Stimulated activated CD4-positive, alpha-beta T cell treated with anti-CD3 and anti-CD28 coated beads, Interleukin-12 subunit alpha, Interleukin-12 subunit beta, amount 100 ng/mL, for 24 hours (primary cell): ENCODE measurements around the gene POLR3A.
A peak's percentile ranks its signal among the peaks of the same experiment; 100 is the strongest.

Source experiments
- DNase-seq, 2 experiments: peaks; one replicate each; pipeline ENCODE4 v3.0.0-alpha.2; 2020; ENCODE audit warnings: low read depth in 2 of 2

The POLR3A gene

GRCh38 chr10:78046711-78047269 lies 17.5 kb upstream of the POLR3A start:
- DNase-seq = no peak

GRCh38 chr10:78045856-78046255 lies 16.5 kb upstream of the POLR3A start:
- DNase-seq = no peak

GRCh38 chr10:78045237-78045636 lies 15.9 kb upstream of the POLR3A start:
- no peak for DNase-seq

GRCh38 chr10:78044699-78045098 lies 15.4 kb upstream of the POLR3A start:
- no peak for DNase-seq

- DNase-seq = no peak
Measured at GRCh38 chr10:78044179-78044578, 14.9 kb upstream of the POLR3A start.

GRCh38 chr10:78042752-78043104 lies 13.4 kb upstream of the POLR3A start:
- DNase-seq = no peak

GRCh38 chr10:78042058-78042751 lies 12.9 kb upstream of the POLR3A start:
- DNase-seq = no peak

- DNase-seq = no peak
Measured at GRCh38 chr10:78041170-78042057, 12.1 kb upstream of the POLR3A start.

GRCh38 chr10:78039743-78040142 lies 10.4 kb upstream of the POLR3A start:
- no peak for DNase-seq

- no peak for DNase-seq
Measured at GRCh38 chr10:78038791-78039547, 9.7 kb upstream of the POLR3A start.

GRCh38 chr10:78038105-78038504 lies 8.8 kb upstream of the POLR3A start:
- DNase-seq = no peak

GRCh38 chr10:78035933-78036583 lies 6.7 kb upstream of the POLR3A start:
- no peak for DNase-seq

GRCh38 chr10:78035437-78035836 lies 6.1 kb upstream of the POLR3A start:
- DNase-seq = no peak

GRCh38 chr10:78035025-78035424 lies 5.7 kb upstream of the POLR3A start:
- DNase-seq = no peak

- peak; percentile 90 to 91 for DNase-seq
Measured at GRCh38 chr10:78033637-78034470, 4.5 kb upstream of the POLR3A start, which contains the start of gene RPS24. Gene RPS24, plus strand, starts transcription at chr10:78033863. Its CDS starts 39 bp downstream, at chr10:78033902.

GRCh38 chr10:78033387-78033636 lies 4.0 kb upstream of the POLR3A start:
- no peak for DNase-seq

GRCh38 chr10:78028438-78029268 lies 662 bp downstream of the POLR3A start:
- DNase-seq = no peak

- no peak for DNase-seq
Measured at GRCh38 chr10:78025685-78026364, 3.5 kb downstream of the POLR3A start.

GRCh38 chr10:78023741-78024140 lies 5.6 kb downstream of the POLR3A start:
- no peak for DNase-seq
